ENCODE measurements around the gene C11orf21.

Gene C11orf21

DNA sequence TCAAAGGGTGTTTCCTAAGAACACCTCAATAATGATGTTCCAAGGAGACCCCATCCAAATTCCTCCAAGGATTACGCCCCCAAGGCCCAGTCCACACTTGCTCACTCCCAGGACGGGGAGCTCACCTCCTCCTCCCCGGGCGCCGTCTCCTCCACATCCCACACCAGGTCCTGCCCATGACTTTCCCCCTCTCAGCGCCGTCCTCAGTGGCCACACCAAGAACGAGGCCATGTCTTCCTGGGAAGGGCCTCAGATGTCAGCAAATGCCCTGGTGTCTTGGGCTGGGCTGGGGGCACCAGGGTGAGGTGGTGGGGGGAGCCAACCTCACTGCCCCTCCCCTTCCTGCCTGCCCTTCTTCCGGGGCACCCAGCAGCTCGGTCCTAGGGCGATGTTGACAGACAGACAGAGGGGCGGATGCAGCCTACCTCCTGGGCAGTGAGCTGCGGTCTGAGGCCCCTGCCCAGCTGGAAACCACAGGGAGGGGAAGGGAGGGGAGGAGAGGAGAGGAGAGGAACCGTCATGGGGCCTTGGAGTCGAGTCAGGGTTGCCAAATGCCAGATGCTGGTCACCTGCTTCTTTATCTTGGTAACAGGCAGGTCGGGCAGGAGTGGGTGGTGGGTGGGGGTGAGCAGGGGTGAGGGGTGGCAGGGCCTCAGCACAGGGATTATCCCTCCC lies at the start of gene C11orf21, which contains the start of gene TSPAN32:
Gene C11orf21 (minus strand): TSS at position 288 of the 675 bp plus-strand sequence. CDS start 110 bp downstream, at position 178.
Gene TSPAN32 (plus strand): TSS at position 383 of the 675 bp plus-strand sequence. CDS start 137 bp downstream, at position 520.
- no peak within 1 kb of the TSS for H3K4me3 ChIP-seq (ENCODE audit: low read depth, low read length)
- TF ChIP-seq CTCF (IDR thresholded peaks at IDR 0.05; ENCODE audit: low read depth, low read length), result no peak

GRCh38 chr11:2348986-2349385 lies 47.3 kb upstream of the C11orf21 start:
- H3K4me3 ChIP-seq (ENCODE audit: low read depth, low read length), result no peak overlapping the region
- no peak for TF ChIP-seq CTCF (IDR thresholded peaks at IDR 0.05; ENCODE audit: low read depth, low read length)

- TF ChIP-seq CTCF (IDR thresholded peaks at IDR 0.05; ENCODE audit: low read depth, low read length), result no peak
- no peak overlapping the region for H3K4me3 ChIP-seq (ENCODE audit: low read depth, low read length)
Observed at GRCh38 chr11:2347308-2347830, 45.7 kb upstream of the C11orf21 start.

DNA sequence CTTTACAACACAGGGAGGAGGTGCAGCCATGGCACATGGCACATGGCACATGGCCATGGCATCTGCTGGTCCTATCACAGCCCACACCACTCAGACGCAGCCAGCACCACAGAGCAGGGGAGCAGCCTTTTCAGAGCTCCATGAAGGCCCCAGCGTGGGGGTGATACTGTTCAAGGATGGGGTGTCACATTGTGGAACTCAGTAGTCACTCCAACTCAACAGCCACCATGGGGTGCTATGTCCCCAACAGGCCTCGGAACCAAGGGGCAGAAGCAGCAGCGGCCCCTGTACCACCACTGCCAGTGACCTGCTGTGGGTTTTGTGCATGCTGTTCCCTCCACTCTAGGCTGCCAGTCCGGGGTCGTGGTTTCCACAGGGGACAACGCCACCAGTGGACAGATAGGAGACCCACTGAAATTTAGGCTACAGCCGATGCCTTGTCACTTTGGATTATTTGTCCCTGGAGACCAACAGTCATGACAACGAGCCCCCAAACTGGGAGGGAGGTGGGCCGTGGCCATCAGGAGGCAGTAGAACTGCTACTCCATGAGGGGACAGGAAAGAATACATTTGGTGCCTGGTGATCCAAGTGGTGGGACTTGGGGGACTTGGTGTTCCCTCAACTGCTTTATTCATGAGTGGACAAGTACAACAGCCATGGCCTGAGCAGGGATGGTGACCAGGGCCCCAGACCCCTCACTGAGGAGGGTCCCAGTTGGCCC lies 45.0 kb upstream of the C11orf21 start:
- no peak for TF ChIP-seq CTCF (IDR thresholded peaks at IDR 0.05; ENCODE audit: low read depth, low read length)
- H3K4me3 ChIP-seq (ENCODE audit: low read depth, low read length), result no peak overlapping the region

DNA sequence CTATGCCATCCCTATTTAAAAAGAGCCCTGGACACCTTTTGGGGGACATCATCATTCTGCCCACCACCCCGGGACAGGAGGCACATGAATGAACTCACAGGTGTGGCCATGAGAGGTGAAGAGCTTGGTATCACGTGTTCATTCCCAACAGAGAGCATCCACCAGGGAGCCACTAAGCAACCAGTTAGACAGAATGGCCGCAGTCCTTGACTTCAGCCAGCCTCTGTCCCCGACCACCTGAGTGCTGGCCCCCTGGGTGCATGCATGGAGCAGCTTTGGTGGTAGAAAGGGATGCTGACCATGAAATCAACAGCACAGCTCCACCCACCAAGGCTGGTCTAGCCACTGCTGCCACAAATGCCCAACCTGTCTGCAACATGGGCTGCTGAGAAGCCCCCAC lies 44.3 kb upstream of the C11orf21 start:
- TF ChIP-seq CTCF (IDR thresholded peaks at IDR 0.05; ENCODE audit: low read depth, low read length), result no peak
- no peak overlapping the region for H3K4me3 ChIP-seq (ENCODE audit: low read depth, low read length)

GRCh38 chr11:2345050-2345449 lies 43.3 kb upstream of the C11orf21 start:
- TF ChIP-seq CTCF (IDR thresholded peaks at IDR 0.05; ENCODE audit: low read depth, low read length), result no peak
- no peak overlapping the region for H3K4me3 ChIP-seq (ENCODE audit: low read depth, low read length)

DNA sequence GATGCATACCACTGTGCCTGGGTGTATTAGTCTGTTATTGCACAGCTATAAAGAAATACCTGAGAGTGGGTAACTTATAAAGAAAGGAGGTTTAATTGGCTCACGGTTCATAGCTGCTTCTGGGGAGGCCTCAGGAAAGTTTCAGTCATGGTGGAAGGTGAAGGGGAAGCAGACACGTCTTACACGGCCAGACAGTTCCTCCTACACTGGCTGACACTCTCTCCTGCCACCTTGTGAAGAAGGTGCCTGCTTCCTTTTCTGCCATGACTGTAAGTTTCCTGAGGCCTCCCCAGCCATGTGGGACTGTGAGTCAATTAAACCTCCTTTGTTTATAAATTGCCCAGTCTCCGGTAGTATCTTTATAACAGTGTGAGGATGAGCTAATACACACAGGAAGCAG lies 41.8 kb upstream of the C11orf21 start:
- H3K4me3 ChIP-seq (ENCODE audit: low read depth, low read length), result no peak overlapping the region
- no peak for TF ChIP-seq CTCF (IDR thresholded peaks at IDR 0.05; ENCODE audit: low read depth, low read length)
